ENCODE data around the gene PCDHGA12.

The PCDHGA12 gene

GRCh38 chr5:141439411-141440141 lies 9.3 kb downstream of the PCDHGA12 start:
- no peak for DNase-seq (ENCODE audit: low read depth in 2 of 2)

GRCh38 chr5:141440341-141440740 lies 10.0 kb downstream of the PCDHGA12 start:
- no peak for DNase-seq (ENCODE audit: low read depth in 2 of 2)

- DNase-seq (ENCODE audit: low read depth in 2 of 2), result no peak
Observed at GRCh38 chr5:141441571-141442170, 11.4 kb downstream of the PCDHGA12 start.

GRCh38 chr5:141465351-141465750 lies 35.0 kb downstream of the PCDHGA12 start:
- DNase-seq (ENCODE audit: low read depth in 2 of 2), result no peak

- DNase-seq (ENCODE audit: low read depth in 2 of 2), result no peak
Observed at GRCh38 chr5:141475625-141476131, 45.4 kb downstream of the PCDHGA12 start, which contains the start of gene PCDHGC3. Gene PCDHGC3, plus strand, starts transcription at chr5:141475966. Its CDS starts 151 bp downstream, at chr5:141476117.

GRCh38 chr5:141476132-141476911 lies 46.0 kb downstream of the PCDHGA12 start:
- no peak for DNase-seq (ENCODE audit: low read depth in 2 of 2)

GRCh38 chr5:141477044-141477575 lies 46.8 kb downstream of the PCDHGA12 start:
- DNase-seq (ENCODE audit: low read depth in 2 of 2), result no peak

GRCh38 chr5:141477815-141478214 lies 47.5 kb downstream of the PCDHGA12 start:
- DNase-seq (ENCODE audit: low read depth in 2 of 2), result no peak

GRCh38 chr5:141478321-141478945 lies 48.1 kb downstream of the PCDHGA12 start:
- no peak for DNase-seq (ENCODE audit: low read depth in 2 of 2)

GRCh38 chr5:141479776-141480175 lies 49.5 kb downstream of the PCDHGA12 start:
- DNase-seq (ENCODE audit: low read depth in 2 of 2), result no peak
